Keratinocyte (primary cell): ENCODE results near the gene CBX8. TPM values are rescaled to one million over a fixed set of nuclear protein-coding genes. Genes with fewer than 3 reads are reported as not detected.

Source experiments
- DNase-seq: peaks from one replicate; pipeline ENCODE4 v3.0.0-alpha.2; 2011; ENCODE audit warnings: low read depth, missing footprints, low spot score
- FAIRE-seq: peaks from 2 replicates; lab custom pipeline; 2011; peaks lifted over from hg19 to GRCh38; lab: Jason Lieb, UNC
- H2AFZ ChIP-seq: 2 replicates; pipeline ENCODE4 v1.6.0; 2012; ENCODE audit warnings: low read length, control low read depth, inconsistent platforms; ENCODE audit not compliant: control insufficient read depth
- H3K27ac ChIP-seq: 2 replicates; pipeline ENCODE4 v1.5.1; 2011; ENCODE audit warnings: low read length; ENCODE audit not compliant: control insufficient read depth, insufficient read depth
- H3K27me3 ChIP-seq: 3 replicates; pipeline ENCODE4 v1.6.0; 2011; ENCODE audit warnings: low read length; ENCODE audit not compliant: control insufficient read depth, insufficient read depth; ENCODE audit errors: extremely low read depth
- H3K36me3 ChIP-seq, 2 experiments: 2 replicates in 1 of 2; 3 replicates in 1 of 2; pipeline ENCODE4 v1.5.1; 2011; ENCODE audit warnings: low read length in 2 of 2, mild to moderate bottlenecking in 1 of 2; ENCODE audit not compliant: control insufficient read depth in 2 of 2, insufficient read depth in 2 of 2; ENCODE audit errors: extremely low read depth in 1 of 2
- H3K4me1 ChIP-seq: 3 replicates; pipeline ENCODE4 v1.5.1; 2011; ENCODE audit warnings: low read length; ENCODE audit not compliant: control insufficient read depth, insufficient read depth; ENCODE audit errors: extremely low read depth
- H3K4me2 ChIP-seq: 3 replicates; pipeline ENCODE4 v1.6.0; 2011; ENCODE audit warnings: low read depth, low read length; ENCODE audit not compliant: control insufficient read depth, insufficient read depth; ENCODE audit errors: extremely low read depth
- H3K4me3 ChIP-seq, 3 experiments: fragments of 200-600 bp in 1 of 3; sonication (generic) in 1 of 3; 2 replicates in 2 of 3; 3 replicates in 1 of 3; pipeline ENCODE4 v1.5.1; 2011 to 2016; ENCODE audit warnings: low read length in 3 of 3, mild to moderate bottlenecking in 3 of 3, control low read depth in 2 of 3, inconsistent platforms in 1 of 3, low read depth in 1 of 3, mixed read lengths in 1 of 3, mixed run types in 1 of 3, moderate library complexity in 1 of 3; ENCODE audit not compliant: control insufficient read depth in 2 of 3, insufficient read depth in 2 of 3; ENCODE audit errors: extremely low read depth in 1 of 3
- H3K79me2 ChIP-seq: 2 replicates; pipeline ENCODE4 v1.6.0; 2012; ENCODE audit warnings: low read length; ENCODE audit not compliant: control insufficient read depth, insufficient read depth
- H3K9ac ChIP-seq: 3 replicates; pipeline ENCODE4 v1.6.0; 2011; ENCODE audit warnings: low read length; ENCODE audit not compliant: control insufficient read depth, insufficient read depth; ENCODE audit errors: extremely low read depth
- H3K9me1 ChIP-seq: 3 replicates; pipeline ENCODE4 v1.6.0; 2011; ENCODE audit warnings: low read length; ENCODE audit not compliant: control insufficient read depth, insufficient read depth; ENCODE audit errors: extremely low read depth
- H3K9me3 ChIP-seq: 2 replicates; pipeline ENCODE4 v1.5.1; 2012; ENCODE audit warnings: low read depth, low read length; ENCODE audit not compliant: control insufficient read depth
- H4K20me1 ChIP-seq: 3 replicates; pipeline ENCODE4 v1.6.0; 2011; ENCODE audit warnings: low read length; ENCODE audit not compliant: control insufficient read depth, insufficient read depth; ENCODE audit errors: extremely low read depth
- EZH2 ChIP-seq: IDR thresholded peaks from one replicate; pipeline ENCODE4 v1.6.1; 2012; ENCODE audit warnings: inconsistent platforms, mild to moderate bottlenecking, low read length, moderate library complexity
- dilution Hi-C: fragments of 300-500 bp; cut with MboI; formaldehyde crosslinking; loops from one replicate; pipeline ENCODE4 v1.7.0; 2020; ENCODE audit warnings: low sequenced_read_pairs; ENCODE audit not compliant: extremely low pct_ligation_motif_present
- polyA plus RNA-seq, 5 experiments: library from polyadenylated mRNA; depleted of rRNA in 3 of 5; stranded (reverse) in 3 of 5; stranded (forward) in 1 of 5; unstranded in 1 of 5; fragments of >200 nt; gene quantifications; 1 replicate in 1 of 5; 2 replicates in 3 of 5; 3 replicates in 1 of 5; pipeline versions ENCODE4 v1.2.1 to v1.2.3, GENCODE V29; 2011 to 2012; ENCODE audit warnings: missing spikeins in 2 of 5, low read depth in 1 of 5, low replicate concordance in 1 of 5
- TF ChIP-seq, protein P1 (sequence below), 3 experiments: IDR thresholded peaks in 1 of 3; conservative IDR thresholded peaks in 1 of 3; optimal IDR thresholded peaks in 1 of 3; 2 replicates in 2 of 3; 3 replicates in 1 of 3; pipeline versions ENCODE3 to v1.5.1; 2011; ENCODE audit warnings: low read length in 3 of 3, mild to moderate bottlenecking in 3 of 3, moderate library complexity in 2 of 3, control low read depth in 1 of 3, inconsistent platforms in 1 of 3; ENCODE audit not compliant: insufficient read depth in 2 of 3; ENCODE audit errors: extremely low read depth in 1 of 3

CBX8 gene
- polyA plus RNA-seq, 1 donor (not counting 4 experiments of a cell fraction or from before 2014, with no cell fraction given): 0.49 TPM

DNA sequence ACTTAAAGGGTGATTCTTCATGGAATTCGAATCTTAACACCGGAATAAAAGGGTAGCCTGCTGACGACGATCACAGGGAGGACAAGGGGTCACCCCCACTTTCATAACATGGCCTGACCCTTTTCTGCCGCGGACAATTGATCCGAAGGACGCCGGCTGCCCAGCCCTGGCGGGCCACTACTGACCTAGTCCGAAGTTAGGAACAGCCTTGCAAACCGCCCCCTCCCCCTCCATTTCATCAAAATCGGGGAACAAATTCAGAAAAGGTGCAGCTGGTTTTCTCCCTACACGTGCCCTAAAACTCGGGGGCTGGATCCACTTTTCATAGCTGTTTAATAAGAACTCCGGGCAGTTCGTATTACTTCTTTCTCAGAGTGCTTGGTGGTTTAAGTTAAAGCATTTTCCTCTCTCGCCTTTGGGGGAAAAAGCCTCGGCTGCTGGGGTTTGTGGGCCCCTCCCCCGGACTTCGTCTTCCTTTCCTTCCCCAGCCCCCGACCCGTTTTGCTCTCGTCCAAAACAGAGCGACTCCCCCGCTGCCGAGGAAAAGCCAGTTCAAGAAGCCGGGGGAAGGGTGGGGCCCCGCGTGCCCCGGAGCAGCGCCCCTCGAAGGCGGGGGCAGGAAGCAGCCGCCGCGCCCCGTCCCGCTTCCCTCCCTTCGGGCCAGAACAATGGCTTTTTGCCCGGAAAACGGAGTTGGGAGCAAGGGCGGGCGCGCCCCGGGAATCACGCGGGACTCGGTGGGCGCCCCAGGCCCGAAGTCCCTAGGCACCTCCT is 19.6 kb downstream of the CBX8 start:
- FAIRE-seq (no peak), DNase-seq (no peak)
- H2AFZ ChIP-seq: peak overlapping the region; percentile 6

DNA sequence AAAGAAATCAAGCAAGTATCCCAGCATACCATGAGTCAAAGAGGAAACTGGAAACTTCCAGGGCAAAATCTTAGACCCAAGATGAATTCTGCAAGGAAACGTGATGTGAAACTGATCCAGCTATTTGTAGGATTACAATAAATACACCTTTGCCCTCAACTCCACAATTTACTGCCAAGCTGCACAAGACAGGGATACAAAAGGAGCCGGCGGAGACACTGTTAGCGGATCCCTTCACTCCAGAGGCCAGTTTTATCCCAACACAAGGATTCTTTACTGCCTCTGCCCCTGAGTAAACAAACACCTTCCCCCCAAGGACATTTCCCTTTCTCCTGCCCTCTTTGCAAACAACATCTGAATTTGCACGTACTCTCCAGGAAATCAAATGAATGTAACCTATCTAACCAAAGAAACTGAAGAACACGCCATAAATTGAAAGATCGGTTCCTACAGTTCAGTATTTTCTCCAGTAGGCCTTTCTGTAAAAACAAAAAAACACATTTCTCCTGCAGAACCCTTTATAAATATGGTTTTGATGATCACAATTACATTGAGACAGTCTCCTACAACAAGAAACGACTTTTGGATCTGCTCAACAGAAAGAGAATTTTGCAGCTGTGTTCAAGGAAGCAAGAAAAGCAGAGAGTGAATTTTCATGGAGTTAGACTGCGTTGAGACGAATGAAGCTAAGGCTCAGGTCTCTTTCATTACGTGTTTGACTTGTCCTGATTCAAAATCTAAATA is 20.3 kb downstream of the CBX8 start:
- TF ChIP-seq, protein P1, sequence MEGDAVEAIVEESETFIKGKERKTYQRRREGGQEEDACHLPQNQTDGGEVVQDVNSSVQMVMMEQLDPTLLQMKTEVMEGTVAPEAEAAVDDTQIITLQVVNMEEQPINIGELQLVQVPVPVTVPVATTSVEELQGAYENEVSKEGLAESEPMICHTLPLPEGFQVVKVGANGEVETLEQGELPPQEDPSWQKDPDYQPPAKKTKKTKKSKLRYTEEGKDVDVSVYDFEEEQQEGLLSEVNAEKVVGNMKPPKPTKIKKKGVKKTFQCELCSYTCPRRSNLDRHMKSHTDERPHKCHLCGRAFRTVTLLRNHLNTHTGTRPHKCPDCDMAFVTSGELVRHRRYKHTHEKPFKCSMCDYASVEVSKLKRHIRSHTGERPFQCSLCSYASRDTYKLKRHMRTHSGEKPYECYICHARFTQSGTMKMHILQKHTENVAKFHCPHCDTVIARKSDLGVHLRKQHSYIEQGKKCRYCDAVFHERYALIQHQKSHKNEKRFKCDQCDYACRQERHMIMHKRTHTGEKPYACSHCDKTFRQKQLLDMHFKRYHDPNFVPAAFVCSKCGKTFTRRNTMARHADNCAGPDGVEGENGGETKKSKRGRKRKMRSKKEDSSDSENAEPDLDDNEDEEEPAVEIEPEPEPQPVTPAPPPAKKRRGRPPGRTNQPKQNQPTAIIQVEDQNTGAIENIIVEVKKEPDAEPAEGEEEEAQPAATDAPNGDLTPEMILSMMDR (optimal IDR thresholded peaks at IDR 0.05 in 1 of 3, IDR thresholded peaks at IDR 0.05 in 1 of 3, conservative IDR thresholded peaks at IDR 0.05 in 1 of 3; ENCODE audit: extremely low read depth in 1 of 3, insufficient read depth in 2 of 3, low read length in 3 of 3): no peak
- no peak for TF ChIP-seq EZH2
- Histone ChIP-seq H3K4me3 (no peak overlapping the region), H3K27ac (no peak overlapping the region), H3K36me3 (no peaks in the 10 kb centered on the region), H3K9me3 (no peaks in the 10 kb centered on the region), H4K20me1 (no peaks in the 10 kb centered on the region), H2AFZ (no peak overlapping the region), H3K9me1 (no peaks in the 10 kb centered on the region), H3K9ac (no peak overlapping the region), H3K79me2 (no peaks in the 10 kb centered on the region), H3K4me2 (no peak overlapping the region), H3K27me3 (peaks cover 36% of the 10 kb centered on the region), H3K4me1 (peaks cover 13% of the 10 kb centered on the region)
- FAIRE-seq: no peak
- no peak for DNase-seq
- dilution Hi-C loops: no loop called here

More for the DNA sequence above, 19.6 kb downstream of the CBX8 start:
- Histone ChIP-seq H4K20me1 (no peaks in the 10 kb centered on the region), H3K27ac (no peak overlapping the region), H3K79me2 (no peaks in the 10 kb centered on the region), H3K9me3 (no peaks in the 10 kb centered on the region), H3K27me3 (peaks cover 36% of the 10 kb centered on the region), H3K9me1 (no peaks in the 10 kb centered on the region), H3K4me1 (peaks cover 13% of the 10 kb centered on the region), H3K4me2 (peak overlapping the region; percentile 70), H3K36me3 (no peaks in the 10 kb centered on the region), H3K9ac (peak overlapping the region; percentile 54), H3K4me3 (peak overlapping the region; percentile 46 to 59 (median 59))
- TF ChIP-seq EZH2: no peak
- TF ChIP-seq, protein P1 (optimal IDR thresholded peaks at IDR 0.05 in 1 of 3, IDR thresholded peaks at IDR 0.05 in 1 of 3, conservative IDR thresholded peaks at IDR 0.05 in 1 of 3; ENCODE audit: extremely low read depth in 1 of 3, insufficient read depth in 2 of 3, low read length in 3 of 3): peak in 1 of 3 experiments; percentile 50
- dilution Hi-C loops: no loop called here
